HG03066 (cell line): Measurements from ENCODE around the gene MEP1A.
"Not testable (repeated sequence)": the region's sequence is repeated elsewhere in the genome, so short reads cannot be mapped to it uniquely, and the experiment has no call there.

Experiments
- ATAC-seq: cut with Tn5 transposase; IDR thresholded peaks from one replicate; pipeline ENCODE4 v1.9.1; 2021; ENCODE audit warnings: low read depth; ENCODE audit not compliant: unreplicated experiment

Gene MEP1A

DNA sequence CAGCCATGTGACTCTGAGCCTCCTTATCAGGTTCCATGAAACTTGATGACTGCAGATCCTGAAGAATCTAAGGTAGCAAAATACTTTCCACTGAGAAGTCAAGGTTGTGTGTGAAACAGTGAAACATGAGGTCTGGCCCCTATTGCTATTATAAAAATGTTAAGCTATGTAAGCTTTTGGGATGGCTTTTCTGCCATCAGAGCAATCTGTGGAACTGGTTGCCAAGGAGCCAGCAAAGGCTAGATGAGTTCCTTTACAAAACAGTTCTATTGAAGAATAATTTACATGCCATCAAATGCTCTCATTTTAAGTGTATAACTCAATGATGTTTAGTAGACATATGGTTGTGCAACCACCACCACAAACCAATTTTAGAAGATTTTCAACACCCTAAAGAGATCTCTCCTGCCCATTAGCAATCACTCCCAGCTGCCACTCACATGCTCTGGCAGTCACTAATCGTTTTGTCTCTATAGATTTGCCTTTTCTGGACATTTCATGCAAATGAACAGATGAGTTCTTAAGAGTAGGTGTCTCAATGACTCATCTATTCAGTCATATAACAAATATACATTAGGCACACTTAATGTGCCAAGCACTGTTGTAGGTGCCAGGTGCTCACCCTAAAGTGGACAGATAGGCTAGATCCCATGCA is 19.9 kb upstream of the MEP1A start:
- ATAC-seq, result no peak

DNA sequence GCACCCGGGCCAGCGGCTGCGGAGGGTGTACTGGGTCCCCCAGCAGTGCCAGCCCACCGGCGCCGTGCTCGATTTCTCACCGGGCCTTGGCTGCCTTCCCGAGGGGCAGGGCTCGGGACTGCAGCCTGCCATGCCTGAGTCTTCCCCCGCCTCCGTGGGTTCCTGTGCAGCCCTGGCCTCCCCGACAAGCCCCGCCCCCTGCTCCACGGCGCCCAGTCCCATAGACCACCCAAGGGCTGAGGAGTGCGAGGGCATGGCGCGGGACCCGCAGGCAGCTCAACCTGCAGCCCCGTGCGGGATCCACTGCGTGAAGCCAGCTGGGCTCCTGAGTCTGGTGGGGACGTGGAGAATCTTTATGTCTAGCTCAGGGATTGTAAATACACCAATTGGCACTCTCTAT is 18.5 kb upstream of the MEP1A start:
- not testable (repeated sequence) for ATAC-seq

DNA sequence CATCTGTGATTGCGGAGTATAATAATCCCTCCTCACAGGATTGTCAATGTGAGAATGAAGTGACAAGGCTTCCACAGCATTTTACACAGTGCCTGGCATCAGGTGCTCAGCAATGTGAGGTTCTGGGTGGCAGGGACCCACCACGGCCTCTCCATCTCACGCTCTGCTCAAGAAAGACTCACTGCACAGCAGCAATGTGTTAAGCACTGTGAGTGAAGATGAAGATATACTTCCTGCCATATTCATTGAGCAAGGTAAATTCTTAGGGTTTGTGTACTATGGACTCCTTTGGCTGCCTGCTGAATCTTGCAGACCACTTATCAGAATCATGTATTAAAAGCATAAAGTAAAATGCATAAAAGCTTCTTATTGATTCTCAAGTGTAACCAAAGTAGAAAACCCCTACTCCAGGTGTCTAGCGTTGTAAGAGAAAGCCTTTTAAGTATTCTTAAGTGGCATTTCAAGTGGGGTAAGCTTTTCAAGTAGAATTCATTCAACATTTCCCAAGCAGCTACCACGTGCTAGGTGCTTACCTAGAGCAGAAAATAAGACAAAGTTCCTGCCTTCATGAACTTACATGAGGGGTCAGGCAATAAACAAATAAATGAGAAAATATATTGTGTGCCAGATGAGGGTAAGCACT is 17.0 kb upstream of the MEP1A start:
- no peak for ATAC-seq

DNA sequence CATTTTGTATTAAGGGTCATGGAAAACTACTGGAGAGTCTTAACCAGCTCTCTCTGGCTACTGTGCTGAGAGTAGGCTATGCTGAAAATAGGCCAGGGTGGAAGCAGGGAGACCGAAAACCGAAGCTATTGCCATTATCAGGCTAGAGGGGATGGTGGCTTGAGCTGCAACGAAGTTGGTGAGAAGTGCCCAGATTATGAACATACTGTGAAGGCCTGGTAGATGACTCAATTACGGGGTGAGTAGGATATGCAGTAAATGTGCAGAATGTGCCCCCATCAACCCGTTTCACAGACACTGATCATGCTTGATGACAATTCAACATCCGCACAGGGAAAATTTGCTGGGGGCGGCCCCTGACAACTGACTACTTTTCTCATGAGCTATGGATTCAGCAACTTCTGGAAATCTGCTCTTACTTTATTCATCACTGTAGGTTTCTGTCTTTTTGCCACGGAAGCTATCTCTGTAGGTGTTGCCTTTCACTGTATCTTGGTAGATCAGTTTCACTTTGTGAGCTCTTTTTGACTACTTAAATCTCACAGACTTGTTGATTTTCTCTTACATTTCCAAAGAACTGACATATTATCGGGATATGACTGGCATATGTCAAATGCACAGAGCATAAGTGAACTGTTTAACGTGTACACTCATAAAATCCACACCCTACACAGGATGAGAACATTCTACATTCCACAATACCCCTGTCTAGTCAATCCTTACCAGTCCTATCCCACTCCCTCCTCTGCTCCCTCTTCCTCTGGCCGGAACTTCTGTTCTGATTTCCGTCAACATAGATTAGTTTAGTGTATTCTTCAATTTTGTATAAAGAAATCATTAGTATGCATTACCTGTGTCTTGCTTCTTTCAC is 15.5 kb upstream of the MEP1A start:
- no peak for ATAC-seq

DNA sequence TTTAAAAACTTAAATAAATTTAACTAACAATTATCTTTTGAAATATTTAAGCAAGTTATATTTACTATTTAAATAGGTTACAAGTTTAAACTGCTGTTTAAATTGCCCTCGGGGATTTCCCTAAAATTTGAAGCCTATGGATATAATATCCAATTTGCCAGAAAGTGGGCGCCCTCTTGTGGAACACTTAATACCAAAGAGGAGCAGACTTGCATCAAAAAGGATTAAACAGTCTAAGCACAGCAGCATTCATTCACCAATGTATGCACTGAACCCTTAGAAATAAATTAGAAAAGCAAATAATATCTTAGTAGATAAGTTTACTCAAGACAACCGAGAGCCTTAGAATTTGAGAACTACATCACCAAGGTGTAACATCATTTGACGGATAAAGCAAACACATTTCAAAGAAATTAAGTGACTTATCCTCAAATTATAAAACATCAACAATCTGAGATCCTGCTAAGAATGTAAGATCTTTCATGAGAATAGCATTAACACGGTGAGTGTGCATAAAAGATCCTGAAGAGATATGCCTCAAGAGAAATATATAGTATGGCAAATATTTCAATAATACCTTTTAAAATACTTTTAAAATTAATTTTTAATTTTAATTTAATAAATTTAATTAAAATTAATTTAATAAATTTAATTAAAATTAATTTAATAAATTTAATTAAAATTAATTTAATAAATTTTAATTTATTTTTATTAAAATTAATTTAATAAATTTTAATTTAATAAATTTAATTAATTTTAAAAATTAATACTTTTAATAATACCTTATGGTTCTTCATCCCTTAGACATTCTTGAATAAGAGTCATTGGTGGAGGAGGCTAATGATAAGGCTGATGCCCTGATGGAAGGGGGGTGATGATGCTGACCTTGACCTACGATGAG is 11.5 kb upstream of the MEP1A start:
- ATAC-seq, result peak; percentile 56

DNA sequence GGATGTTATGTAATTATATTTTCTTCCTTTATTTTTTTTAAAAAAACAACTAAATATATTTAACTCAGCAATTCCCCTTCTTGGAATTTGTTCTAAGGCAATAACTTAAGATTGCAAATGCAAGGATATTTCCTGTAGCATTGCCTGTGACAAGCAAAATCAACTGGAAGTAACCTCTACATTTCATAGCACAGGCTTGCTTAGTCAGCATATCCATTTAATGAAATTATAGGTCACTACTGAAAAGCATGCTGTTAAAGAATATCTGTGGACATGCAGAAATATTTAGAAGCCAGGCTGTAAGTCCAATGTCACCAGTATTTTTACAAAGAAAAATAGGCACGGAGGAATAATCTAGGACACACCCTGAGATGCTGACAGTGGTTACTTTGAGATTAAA is 8.7 kb upstream of the MEP1A start:
- no peak for ATAC-seq

DNA sequence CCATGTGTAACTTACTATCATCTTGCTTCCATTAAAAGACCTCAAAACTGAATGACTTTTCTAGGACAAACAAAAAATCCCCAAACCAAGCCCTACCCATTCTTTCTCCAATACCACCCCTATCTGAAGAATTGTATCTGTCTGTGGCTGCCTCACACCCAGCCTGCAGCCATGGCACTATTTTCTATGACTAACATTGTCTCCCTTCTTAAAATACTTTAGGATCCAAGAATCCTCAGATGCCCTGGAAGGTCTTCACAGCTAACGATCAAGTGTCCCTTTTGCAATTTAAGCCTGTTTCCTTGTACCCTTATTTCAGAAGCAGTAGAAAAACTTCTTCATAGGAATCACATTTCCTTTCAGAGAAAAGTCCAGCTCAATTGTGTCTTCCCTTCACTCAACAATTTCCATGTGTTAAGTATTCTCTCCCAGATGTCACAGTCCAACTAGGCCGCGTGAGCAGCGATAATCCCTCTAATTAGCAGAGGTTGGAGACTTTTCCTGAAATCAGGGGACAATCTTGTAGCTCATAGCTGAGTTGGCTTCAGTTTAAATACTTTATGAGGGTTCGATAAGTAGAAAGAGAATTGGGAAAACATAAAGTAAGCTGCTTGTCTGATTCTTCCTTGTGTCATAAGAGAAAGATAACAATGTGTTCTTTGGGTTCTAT is 5.2 kb upstream of the MEP1A start:
- ATAC-seq, result no peak

DNA sequence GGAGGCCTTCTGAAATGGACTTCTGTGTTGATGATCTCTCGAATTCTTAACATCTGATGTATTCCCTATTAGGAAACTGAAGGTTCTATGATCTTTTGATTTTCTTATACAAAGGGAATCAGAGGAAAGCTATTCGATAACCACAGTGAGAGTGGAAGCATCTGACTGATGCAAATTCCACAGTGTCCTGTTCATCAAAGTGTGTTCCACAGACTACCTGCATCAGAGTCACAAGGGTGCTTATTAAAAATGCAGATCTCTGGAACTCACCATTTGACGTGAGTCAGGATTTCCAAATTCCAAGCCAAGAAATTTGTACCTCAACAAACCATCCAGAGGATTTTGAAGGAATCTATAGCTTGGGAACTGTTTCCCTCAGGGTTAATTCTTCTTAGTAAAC is 4.4 kb upstream of the MEP1A start:
- no peak for ATAC-seq

DNA sequence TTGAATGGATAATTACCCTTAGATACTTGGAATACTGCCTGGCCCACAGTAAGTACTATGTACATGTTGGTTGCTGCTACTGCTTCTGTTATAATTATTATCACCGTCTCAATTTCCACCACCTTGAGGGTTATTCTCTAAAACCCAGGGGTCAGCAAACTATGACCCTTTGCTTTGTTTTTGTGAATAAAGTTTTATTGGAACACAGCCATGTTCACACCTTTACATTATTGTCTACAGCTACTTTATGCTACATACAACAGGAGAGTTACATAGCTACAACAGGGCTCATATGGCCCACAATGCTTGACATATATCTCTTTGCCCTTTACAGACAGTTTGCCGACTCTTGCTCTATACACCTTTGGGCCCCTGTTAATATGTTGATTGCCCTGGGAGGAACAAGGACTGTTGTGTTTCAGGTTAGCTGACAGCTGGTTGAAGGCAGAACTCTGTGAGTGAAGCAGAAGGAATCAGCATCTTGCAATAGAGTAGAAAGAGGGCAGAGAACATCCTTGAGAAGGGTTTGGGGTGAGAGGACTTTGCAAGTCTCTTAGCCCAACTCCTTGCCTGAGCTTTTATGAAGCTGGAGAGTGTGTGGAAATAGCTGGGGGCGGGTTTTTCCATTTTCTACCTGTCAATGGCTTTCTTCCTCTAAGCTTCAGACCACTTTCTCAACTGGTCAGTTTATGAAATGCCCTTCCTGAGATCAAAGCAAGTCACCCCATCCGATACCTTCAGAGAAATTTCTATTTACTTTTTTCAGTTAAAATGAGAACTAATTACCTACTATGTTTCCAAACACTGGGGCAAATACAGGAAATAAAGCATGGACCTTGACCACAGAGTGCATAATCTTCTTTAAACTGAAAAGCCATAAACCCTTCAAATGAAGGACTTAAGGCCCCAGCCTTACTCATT is 3.5 kb upstream of the MEP1A start:
- ATAC-seq, result no peak

DNA sequence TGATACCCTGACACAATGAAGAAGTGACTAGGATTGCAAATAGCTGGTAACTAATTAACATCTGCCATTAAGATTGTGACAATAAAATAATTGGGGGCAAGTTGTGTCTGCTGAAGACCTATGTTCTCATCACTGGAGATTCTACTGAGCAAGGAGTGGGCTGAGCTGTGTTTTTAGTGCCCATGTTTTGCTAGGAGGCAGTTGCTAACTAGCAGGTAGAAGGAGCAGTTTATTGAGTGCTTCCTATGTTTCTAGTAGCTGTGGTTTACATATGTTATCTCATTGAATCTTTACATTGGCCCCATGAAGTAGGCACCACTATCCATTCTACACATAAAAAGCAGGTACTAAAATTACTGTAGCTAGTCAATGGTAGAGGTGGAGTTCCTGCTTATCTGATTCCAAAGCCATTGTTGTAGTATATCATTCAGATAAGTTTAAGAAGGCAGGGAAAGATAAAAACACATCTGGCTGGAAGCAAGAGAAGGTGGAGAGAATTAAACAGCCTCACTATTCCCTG is 2.8 kb upstream of the MEP1A start:
- ATAC-seq, result no peak

DNA sequence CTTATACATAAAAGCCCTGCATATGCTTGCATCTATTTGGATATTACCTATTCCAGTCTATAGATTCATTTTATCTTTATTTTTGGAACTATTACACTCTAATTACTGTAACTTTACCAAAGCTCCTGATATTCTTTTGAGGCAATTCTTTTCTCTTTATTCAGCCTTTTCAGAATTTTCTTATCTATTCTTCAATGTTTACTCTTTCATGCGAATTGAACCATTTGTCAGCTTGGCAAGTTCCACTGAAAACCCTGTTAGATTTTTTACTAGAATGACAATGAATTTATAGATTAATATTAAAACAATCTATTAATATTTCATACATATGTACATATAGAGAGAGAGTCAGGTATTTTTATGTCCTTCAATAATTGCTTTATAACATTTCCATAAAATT is 554 bp upstream of the MEP1A start:
- ATAC-seq, result no peak

DNA sequence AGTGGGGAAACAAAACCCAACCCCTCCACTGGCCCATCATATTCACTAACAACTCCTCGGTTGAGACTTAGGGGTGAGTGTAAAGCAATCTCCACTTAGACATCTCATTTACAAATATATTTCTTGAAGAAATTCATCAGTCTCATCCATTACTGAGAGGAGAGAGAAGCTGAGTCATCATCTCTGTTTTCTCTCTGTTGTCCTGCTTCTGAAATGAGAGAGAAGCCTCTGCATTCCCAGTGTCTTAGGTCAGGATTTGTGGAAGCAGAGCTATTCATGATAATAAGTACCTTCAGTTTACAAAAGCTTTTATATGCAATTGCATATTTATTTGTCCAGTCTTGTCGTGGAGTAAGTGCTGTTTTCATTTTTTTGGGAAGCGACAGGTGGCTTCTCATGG is 879 bp downstream of the MEP1A start:
- ATAC-seq, result no peak

DNA sequence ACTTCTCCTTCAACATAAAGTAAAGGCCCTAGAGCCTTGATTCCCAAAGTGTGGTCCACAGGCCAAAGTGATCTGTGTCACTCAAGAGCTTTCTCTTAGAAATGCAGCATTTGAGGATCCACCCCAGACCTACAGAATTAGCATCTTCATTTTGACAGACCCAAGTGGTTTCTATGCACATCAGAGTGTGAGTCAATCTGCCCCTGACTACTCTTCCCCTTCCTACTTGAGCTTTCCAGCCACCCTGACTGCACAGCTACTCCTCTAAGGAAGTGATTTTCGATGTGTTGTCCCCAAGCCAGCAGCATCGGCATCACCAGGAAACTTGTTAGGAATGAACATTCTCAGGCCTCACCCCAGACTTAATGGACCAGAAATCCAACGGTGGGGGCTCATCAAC is 2.6 kb downstream of the MEP1A start:
- ATAC-seq, result no peak

DNA sequence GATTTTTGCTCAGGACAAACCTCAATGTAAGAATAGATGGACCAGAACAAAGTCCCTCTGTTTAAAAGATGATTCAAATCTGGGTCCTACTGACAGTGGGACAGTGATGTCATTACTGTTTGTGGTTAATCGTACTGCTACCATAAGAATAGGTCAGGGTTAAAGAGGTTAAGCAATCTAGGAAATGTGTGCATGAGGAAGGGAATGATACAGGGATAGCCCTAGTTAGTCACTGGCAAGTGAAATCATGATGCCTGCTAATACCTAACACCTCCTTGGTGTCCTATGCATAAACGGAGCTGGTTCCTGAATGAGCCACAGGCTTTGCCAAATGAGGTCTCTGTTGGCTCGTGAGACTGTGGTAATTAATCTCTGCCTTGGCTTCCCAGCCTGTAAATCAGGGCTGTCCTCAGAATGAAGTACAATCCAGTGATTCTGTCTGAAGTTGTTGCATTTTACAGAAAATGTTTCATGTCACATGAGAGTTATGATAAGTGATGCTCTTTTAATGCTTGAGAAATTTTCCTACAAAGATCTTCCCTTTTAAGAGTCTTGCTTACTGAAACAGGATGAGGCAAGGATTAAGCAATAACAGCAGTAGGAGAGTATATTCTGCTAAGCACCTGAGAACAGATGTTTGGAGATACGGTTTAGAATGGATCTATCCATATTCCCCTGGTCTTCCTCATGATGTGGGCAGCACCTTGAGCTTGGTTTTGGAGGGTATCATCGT is 3.8 kb downstream of the MEP1A start:
- no peak for ATAC-seq

DNA sequence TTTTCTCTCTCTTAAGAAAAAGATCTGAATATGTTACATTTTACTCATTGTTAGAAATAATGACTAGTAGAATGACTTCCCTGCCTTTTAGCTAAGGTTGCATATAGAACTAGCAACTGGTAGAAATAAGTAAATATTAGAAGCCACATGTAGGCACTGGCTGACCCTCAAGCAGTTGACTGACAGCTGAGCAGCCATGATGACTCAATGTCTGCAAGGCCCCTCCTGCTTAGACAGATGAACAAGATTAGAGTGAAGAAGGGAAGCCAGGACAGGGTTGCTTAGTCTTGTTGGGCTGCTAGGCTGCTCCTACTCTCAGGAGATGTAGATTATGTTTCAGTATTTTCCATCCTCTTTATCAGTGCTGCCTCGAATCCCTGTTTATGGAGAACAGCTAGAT is 6.5 kb downstream of the MEP1A start:
- no peak for ATAC-seq

DNA sequence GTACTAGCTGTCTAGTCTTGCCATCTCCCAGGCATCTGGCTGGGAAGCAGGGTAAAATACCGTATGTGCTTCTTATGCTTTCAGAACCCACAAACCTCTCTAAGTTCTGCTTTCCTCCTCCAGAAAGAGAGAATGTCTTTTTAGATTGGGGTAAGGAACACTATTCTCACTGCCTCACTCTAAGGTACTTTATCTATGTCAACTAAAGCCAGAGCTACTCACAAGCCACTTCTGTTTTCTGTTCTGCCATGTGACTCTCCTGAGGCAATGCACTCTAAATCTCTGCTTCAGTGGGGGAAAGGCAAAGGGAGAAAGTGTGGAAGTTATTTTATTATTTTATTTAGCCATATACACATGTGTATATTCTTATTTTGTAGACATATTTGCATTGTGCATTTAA is 15.6 kb downstream of the MEP1A start:
- ATAC-seq, result no peak

DNA sequence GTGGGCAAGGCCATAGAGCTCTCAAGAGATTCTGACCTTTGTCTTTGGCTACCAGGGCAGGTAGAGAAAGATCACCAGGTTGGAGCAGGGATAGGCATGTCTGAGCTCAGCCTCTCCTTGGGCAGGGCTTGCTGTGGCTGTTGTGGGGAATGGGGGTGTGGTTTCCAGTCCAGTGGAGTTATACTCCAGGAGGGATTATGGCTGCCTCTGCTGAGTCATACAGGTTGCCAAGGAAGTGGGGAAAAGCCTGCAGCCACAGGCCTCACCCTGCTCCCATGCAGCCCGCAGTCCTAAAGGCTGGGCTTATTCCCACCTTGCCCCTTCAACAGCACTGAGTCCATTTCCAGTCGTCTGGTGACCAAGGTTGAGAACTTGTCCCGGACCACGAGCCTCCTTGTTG is 21.9 kb downstream of the MEP1A start:
- ATAC-seq, result no peak

DNA sequence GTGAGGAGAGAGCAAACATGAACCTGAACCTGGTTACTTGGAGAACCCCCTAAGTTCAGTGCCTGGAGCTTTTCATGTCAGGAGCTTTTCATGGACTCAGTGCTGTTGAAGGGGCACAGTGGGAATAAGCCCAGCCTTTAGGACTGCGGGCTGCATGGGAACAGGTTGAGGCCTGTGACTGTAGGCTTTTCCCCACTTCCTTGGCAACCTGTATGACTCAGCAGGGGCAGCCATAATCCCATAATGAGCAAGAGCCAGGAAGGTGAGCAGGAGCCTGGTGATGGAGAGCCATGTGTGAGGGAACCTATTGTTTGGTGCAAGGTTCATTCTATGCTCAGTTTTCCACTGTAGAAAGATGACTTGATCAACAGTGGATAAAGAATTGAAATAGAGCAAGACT is 23.4 kb downstream of the MEP1A start:
- ATAC-seq, result no peak
